NCI-H226 (cell line): ENCODE measurements around the gene LIPK.

Experiments used
- DNase-seq: peaks from one replicate; pipeline ENCODE4 v3.0.0-alpha.2; 2015

The LIPK gene

DNA sequence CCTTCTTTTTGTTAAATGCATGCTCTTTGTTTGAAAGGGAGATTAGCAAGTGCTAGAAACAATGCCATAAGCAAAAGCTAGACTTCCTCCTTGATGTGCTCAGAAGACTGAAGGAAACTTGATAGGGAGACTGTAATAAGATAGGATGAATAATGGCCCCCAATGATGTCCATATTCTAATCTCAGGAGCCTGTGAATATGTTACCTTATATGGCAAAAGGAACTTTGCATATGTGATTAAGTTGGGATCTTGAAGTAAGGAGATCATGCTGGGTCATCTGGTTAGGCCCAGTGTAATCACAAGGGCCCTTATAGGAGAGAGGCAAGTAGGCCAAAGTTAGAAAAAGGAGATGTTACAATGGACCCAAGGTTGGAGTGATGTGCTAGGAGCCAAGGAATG is 82.9 kb downstream of the LIPK start:
- no peak for DNase-seq

DNA sequence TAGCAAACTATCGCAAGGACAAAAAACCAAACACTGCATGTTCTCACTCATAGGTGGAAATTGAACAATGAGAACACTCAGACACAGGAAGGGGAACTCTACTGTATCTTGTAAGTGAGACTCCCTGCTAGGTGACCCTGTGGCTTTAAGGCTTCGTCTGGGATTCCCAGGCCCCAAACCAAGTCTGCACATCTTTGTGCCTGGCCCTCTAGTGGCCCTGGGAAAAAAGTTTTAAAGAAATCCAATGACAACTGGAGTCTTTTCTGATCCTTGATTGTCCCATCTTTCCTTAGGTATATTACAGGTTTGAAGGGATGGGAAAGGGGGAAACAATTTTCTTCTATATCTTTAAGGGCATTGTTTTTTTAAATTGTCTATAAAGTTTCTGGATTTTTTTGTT is 85.9 kb downstream of the LIPK start:
- DNase-seq = no peak

DNA sequence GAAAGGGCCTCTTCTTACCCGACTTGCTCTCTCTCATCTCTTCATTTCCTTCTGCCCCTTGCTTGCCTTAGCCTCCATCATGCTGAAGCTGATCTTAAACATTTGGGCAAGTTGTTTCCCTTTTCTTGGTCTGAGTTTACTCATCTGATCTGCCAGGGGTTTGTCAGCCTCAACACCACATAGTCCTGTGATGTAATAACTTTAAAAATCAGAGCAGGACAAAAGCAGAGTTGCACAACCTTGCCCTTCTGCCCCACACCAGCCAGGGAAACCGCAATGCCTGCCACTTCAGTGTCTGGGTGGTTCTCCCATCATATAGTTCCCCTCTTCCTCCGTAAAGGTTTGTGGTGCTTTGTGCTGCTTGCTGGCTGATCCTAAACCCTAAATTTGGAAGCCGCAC is 86.6 kb downstream of the LIPK start:
- peak; percentile 56 for DNase-seq

DNA sequence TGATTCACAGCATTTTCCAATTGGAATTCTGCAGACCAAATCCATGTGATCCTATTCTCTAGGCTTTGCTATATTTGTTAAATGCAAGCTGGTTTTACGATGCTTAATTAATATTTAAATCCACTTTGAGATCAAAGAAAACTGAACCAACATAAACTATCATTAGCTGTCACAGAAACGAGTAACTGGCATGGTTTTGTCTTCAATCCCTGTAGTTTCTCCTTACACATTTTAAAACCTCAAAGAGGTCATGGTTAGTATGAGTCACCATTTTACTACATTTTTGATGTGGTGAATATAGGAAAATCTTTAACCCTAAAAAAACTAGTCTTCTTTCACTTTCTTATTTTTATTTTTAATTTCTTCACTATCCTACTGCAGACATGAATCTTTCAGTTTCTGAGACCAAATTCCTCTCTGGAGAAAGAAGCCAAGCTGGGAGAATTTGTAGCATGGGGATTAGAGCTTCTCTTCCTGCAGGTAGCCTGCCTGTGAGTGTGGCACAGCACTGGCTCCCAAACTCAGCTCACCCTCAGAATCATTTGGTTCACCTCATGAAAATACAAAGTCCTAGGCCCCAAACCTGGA is 87.8 kb downstream of the LIPK start:
- peak; percentile 44 for DNase-seq

DNA sequence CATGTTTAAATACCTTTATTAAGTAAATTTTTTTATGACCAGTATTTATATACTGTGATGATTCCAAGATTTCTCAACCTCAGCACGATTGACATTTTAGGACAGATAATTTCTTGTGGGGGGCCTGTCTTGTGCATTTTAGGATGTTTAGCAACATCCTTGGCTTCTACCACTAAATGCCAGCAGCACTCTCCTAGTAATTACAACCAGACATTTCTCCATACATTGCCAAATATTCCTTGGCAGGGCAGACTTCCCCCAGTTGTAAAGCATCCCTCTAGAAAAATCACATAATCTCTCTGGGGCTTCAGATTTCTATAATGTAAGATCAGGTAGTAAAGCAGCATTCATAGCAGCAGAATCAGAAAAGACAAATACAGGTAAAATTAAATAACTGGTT is 88.7 kb downstream of the LIPK start:
- peak; percentile 21 for DNase-seq

DNA sequence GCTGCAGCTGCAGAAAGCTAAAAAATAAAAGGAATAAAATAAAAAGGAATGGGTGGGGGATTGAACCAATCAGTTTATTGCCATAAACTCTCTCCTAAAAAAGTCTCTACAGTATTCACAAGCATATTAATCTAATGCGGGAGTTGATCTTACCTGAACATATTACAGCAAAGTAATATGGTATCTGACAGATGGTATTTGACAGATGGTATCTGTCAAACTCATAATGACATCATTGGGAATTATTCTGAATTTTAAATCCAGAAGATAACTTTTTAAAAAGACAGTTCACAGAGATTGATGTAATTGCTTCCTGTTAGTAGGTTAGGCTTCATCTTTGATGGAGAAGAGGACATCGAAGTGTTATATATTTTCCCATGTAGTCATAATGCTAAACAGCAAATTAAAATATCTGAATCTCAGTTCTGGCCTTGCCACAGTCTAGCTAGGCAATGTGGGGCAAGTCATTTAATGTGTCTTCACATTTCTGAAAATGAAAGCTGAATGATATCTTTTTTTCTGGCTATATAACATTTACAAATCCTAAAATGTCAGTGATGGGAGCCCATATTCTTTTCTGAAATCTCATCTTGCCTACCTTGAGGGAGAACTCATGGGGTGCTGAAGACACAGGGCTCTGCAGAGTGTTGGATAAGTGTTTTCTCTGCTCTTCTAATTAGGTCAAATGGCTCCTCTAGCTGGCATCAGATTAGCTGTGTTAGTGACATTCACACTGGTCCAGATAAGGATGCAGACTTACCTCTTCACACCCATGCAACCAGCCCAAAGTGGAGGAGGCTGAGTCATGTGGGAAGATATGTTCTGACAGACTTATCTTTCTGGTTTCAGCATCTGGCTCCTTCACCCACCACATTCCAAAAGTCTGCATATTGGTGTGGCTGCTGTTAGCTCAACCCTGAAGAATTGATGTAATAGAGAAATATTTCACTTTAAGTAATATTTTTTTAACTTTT is 94.4 kb downstream of the LIPK start:
- peak; percentile 89 for DNase-seq
